ENCODE data around the gene AP3S2. TPM values are rescaled to one million over a fixed set of nuclear protein-coding genes. Genes with fewer than 3 reads are reported as not detected.

AP3S2 gene
- total and polyA plus RNA-seq, 2 donors from 2014 or later: 17.5 to 42.9 TPM

DNA sequence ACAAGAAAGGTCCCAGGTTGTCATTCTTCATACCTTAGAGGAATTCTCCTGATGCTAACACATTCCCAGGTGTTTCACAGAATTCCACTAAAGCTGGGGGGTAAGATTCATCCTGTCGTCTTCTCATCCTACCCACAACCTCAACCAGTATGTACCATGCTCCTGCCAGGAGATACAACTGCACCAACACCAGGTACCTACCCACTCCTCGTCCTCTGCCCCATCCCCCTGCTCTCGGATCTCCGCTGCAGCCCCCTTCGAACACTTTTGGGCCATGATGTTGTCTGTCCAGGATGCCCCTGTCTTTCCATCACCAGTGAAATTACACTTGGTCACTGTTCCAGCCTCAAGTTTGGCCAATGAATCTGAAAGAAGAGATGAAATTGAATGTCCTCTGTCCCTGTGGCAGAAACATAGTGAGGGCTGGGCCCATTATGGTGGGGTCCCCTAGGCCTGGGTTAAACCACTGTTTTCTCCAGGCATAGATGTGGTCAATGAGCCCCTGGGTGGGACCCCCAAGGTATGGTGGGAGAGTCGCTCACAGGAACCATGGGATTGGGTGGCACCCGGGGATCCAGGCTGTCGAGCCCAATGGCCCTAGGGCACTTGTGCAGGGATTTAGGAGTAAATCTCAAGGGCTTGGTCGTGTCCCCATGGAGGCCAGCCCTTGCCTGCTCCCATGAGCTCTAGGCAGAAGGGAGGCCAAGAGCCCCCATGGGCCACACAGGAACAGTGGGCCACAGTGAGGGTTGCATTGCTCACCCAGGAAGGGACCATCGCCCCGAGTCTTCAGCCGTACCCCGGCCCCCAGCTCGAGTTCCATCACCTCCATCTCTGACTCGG lies 9.4 kb upstream of the AP3S2 start:
- Histone ChIP-seq H3K9ac (ENCODE audit: low read length in 3 of 3) (no peak overlapping the region), H3K9me3 (ENCODE audit: control insufficient read depth in 2 of 3, insufficient read depth in 1 of 3, low read length in 3 of 3) (no peaks in the 10 kb centered on the region), H3K4me1 (ENCODE audit: control insufficient read depth in 2 of 3, insufficient read depth in 2 of 3, low read depth in 1 of 3, low read length in 3 of 3) (no peaks in the 10 kb centered on the region), H3K4me3 (ENCODE audit: low read length in 3 of 3) (no peak overlapping the region), H3K27ac (ENCODE audit: low read depth in 2 of 2, low read length in 2 of 2) (no peak overlapping the region), H3K36me3 (ENCODE audit: control insufficient read depth in 2 of 3, insufficient read depth in 3 of 3, low read length in 3 of 3) (peaks cover 0 to 17% (median 11%) of the 10 kb centered on the region in 3 donors), H3K27me3 (ENCODE audit: control insufficient read depth, insufficient read depth, low read length) (no peaks in the 10 kb centered on the region)
- intact Hi-C loops (cut with DNase I): loop anchor here (10.0 kb wide), 1 partner anchor 162 kb away; no protein-coding TSS in a partner anchor
- TF ChIP-seq, protein P1, sequence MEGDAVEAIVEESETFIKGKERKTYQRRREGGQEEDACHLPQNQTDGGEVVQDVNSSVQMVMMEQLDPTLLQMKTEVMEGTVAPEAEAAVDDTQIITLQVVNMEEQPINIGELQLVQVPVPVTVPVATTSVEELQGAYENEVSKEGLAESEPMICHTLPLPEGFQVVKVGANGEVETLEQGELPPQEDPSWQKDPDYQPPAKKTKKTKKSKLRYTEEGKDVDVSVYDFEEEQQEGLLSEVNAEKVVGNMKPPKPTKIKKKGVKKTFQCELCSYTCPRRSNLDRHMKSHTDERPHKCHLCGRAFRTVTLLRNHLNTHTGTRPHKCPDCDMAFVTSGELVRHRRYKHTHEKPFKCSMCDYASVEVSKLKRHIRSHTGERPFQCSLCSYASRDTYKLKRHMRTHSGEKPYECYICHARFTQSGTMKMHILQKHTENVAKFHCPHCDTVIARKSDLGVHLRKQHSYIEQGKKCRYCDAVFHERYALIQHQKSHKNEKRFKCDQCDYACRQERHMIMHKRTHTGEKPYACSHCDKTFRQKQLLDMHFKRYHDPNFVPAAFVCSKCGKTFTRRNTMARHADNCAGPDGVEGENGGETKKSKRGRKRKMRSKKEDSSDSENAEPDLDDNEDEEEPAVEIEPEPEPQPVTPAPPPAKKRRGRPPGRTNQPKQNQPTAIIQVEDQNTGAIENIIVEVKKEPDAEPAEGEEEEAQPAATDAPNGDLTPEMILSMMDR (IDR thresholded peaks at IDR 0.05; ENCODE audit: borderline replicate concordance, extremely low read depth, insufficient read depth): no peak
- DNase-seq (no peak), FAIRE-seq (no peak)

DNA sequence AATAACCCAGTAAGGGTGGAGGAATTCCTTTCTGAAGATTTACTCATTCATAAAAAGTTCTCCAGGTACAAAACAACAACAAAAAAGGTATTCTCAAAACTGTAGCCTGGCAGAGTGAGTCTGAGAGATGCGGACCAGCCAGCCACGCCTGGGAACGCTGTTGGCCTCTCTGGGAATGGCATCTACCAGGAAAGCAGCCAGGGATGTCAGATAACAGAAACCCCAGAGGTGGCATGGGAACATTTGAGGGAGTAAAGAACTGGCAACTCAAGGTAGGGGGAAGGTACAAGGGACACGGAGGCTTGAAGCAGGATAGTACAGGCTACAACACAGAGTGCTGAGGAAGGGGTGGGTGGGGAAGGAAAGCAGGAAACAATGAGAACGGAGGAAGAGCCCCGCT lies 7.1 kb upstream of the AP3S2 start:
- Histone ChIP-seq H3K27me3 (ENCODE audit: control insufficient read depth, insufficient read depth, low read length) (no peaks in the 10 kb centered on the region), H3K36me3 (ENCODE audit: control insufficient read depth in 2 of 3, insufficient read depth in 3 of 3, low read length in 3 of 3) (peaks cover 0 to 17% (median 11%) of the 10 kb centered on the region in 3 donors), H3K9ac (ENCODE audit: low read length in 3 of 3) (no peak overlapping the region), H3K9me3 (ENCODE audit: control insufficient read depth in 2 of 3, insufficient read depth in 1 of 3, low read length in 3 of 3) (no peaks in the 10 kb centered on the region), H3K4me1 (ENCODE audit: control insufficient read depth in 2 of 3, insufficient read depth in 2 of 3, low read depth in 1 of 3, low read length in 3 of 3) (no peaks in the 10 kb centered on the region), H3K4me3 (ENCODE audit: low read length in 3 of 3) (no peak overlapping the region), H3K27ac (ENCODE audit: low read depth in 2 of 2, low read length in 2 of 2) (no peak overlapping the region)
- DNase-seq (no peak), FAIRE-seq (no peak)
- TF ChIP-seq, protein P1 (IDR thresholded peaks at IDR 0.05; ENCODE audit: borderline replicate concordance, extremely low read depth, insufficient read depth): no peak
- intact Hi-C loops (cut with DNase I): loop anchor here (10.0 kb wide), 1 partner anchor 164 kb away; no protein-coding TSS in a partner anchor

DNA sequence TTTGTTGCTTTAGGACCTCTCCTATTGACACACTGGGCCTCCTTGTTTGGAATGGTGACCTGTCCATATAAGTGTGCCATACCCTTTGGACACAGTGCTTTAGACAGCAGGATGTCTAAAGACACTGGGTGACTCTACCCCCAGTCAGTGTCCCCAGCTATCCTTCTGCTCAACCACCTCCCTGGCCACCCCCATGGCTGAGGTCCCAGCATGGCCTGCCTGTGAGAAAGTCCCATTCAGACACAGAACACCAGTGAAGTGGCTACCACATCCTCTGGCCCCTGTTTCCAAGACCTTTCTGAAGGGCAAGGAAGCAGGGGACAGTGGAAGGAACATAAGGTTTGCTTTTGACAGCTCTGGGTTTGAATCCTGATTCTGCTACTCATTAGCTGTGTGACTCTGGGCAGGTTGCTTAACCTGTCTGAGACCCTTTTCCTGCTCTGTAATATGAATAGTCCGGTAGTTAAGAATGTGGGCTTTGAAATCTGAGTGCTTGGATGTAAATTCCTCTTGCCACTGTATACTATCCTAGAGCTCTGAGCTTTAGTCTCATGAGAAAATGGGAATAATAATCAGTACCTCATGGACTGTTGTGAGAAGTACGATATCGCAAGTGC lies 6.3 kb upstream of the AP3S2 start:
- intact Hi-C loops (cut with DNase I): loop anchor here (10.0 kb wide), 1 partner anchor 165 kb away; no protein-coding TSS in a partner anchor

More for the DNA sequence above, 6.3 kb upstream of the AP3S2 start:
- Histone ChIP-seq H3K4me1 (ENCODE audit: control insufficient read depth in 2 of 3, insufficient read depth in 2 of 3, low read depth in 1 of 3, low read length in 3 of 3) (no peaks in the 10 kb centered on the region), H3K27me3 (ENCODE audit: control insufficient read depth, insufficient read depth, low read length) (no peaks in the 10 kb centered on the region), H3K9ac (ENCODE audit: low read length in 3 of 3) (no peak overlapping the region), H3K9me3 (ENCODE audit: control insufficient read depth in 2 of 3, insufficient read depth in 1 of 3, low read length in 3 of 3) (no peaks in the 10 kb centered on the region), H3K36me3 (ENCODE audit: control insufficient read depth in 2 of 3, insufficient read depth in 3 of 3, low read length in 3 of 3) (peaks cover 0 to 17% (median 11%) of the 10 kb centered on the region in 3 donors), H3K27ac (ENCODE audit: low read depth in 2 of 2, low read length in 2 of 2) (no peak overlapping the region), H3K4me3 (ENCODE audit: low read length in 3 of 3) (no peak overlapping the region)
- FAIRE-seq: no peak
- no peak for DNase-seq
- TF ChIP-seq, protein P1 (IDR thresholded peaks at IDR 0.05; ENCODE audit: borderline replicate concordance, extremely low read depth, insufficient read depth): no peak
